Lower leg skin (tissue), 3 donors: Measurements from ENCODE around the gene NDUFAF8.

Experiments
- POLR2A ChIP-seq, 2 donors: fragments of 450-650 bp; IDR thresholded peaks; one replicate each; pipeline ENCODE4 v1.6.1; 2016 to 2017; ENCODE audit warnings: antibody characterized with exemption in 2 of 2, mild to moderate bottlenecking in 1 of 2, moderate library complexity in 1 of 2
- TF ChIP-seq, protein P1 (sequence below), 3 donors: fragments of 450-650 bp; IDR thresholded peaks; one replicate each; pipeline ENCODE4 v1.5.1; 2016; ENCODE audit warnings: antibody characterized with exemption in 3 of 3, mild to moderate bottlenecking in 3 of 3, moderate library complexity in 2 of 3

DNA sequence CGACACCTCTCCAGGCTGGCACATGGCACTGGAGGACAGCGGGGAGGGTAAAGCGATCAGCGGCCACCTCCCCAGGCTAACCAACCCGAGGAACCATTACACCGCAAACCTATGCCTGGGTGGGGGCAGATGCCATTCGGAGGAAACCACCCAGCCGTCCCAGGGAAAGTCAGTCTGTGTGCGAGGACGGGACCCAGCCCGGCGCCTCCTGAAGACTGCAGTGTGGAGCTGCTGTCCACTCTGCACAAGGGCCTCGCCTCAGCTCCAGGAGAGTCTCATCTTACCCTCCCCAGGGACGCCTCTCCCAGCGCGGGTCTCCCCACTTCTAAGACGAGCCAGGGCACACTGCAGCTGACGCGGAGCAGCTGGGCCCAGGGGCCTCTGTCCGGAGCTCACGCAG is 48.0 kb downstream of the NDUFAF8 start:
- TF ChIP-seq, protein P1, sequence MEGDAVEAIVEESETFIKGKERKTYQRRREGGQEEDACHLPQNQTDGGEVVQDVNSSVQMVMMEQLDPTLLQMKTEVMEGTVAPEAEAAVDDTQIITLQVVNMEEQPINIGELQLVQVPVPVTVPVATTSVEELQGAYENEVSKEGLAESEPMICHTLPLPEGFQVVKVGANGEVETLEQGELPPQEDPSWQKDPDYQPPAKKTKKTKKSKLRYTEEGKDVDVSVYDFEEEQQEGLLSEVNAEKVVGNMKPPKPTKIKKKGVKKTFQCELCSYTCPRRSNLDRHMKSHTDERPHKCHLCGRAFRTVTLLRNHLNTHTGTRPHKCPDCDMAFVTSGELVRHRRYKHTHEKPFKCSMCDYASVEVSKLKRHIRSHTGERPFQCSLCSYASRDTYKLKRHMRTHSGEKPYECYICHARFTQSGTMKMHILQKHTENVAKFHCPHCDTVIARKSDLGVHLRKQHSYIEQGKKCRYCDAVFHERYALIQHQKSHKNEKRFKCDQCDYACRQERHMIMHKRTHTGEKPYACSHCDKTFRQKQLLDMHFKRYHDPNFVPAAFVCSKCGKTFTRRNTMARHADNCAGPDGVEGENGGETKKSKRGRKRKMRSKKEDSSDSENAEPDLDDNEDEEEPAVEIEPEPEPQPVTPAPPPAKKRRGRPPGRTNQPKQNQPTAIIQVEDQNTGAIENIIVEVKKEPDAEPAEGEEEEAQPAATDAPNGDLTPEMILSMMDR (IDR thresholded peaks at IDR 0.05) = no peak
- no peak for TF ChIP-seq POLR2A (IDR thresholded peaks at IDR 0.05)
